PC-9 (cell line): Measurements from ENCODE around the gene DLG3.

Experiments used
- EZH2 ChIP-seq: fragments of 200-600 bp; sonication (generic); IDR thresholded peaks from 2 replicates; pipeline ENCODE4 v1.8.0; 2017; ENCODE audit warnings: antibody characterized with exemption, low read depth
- TF ChIP-seq, protein P1 (sequence below): fragments of 200-600 bp; sonication (generic); conservative IDR thresholded peaks from 2 replicates; pipeline ENCODE4 v1.6.1; 2017; ENCODE audit warnings: mixed run types, antibody characterized with exemption, mild to moderate bottlenecking, moderate library complexity

- TF ChIP-seq EZH2 = no peak
- TF ChIP-seq, protein P1, sequence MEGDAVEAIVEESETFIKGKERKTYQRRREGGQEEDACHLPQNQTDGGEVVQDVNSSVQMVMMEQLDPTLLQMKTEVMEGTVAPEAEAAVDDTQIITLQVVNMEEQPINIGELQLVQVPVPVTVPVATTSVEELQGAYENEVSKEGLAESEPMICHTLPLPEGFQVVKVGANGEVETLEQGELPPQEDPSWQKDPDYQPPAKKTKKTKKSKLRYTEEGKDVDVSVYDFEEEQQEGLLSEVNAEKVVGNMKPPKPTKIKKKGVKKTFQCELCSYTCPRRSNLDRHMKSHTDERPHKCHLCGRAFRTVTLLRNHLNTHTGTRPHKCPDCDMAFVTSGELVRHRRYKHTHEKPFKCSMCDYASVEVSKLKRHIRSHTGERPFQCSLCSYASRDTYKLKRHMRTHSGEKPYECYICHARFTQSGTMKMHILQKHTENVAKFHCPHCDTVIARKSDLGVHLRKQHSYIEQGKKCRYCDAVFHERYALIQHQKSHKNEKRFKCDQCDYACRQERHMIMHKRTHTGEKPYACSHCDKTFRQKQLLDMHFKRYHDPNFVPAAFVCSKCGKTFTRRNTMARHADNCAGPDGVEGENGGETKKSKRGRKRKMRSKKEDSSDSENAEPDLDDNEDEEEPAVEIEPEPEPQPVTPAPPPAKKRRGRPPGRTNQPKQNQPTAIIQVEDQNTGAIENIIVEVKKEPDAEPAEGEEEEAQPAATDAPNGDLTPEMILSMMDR = no peak
These were observed 1.3 kb downstream of the DLG3 start for GRCh38 chrX:70445951-70446350.
